Stimulated activated CD4-positive, alpha-beta T cell treated with anti-CD3 and anti-CD28 coated beads, Interleukin-12 subunit alpha, Interleukin-12 subunit beta, amount 100 ng/mL, for 4 hours (primary cell): ENCODE results near the gene DHDDS.
"Not testable (repeated sequence)": the region's sequence is repeated elsewhere in the genome, so short reads cannot be mapped to it uniquely, and the experiment has no call there.

ENCODE experiments used
- DNase-seq: peaks from one replicate; pipeline ENCODE4 v3.0.0-alpha.2; 2020

DHDDS gene

DNA sequence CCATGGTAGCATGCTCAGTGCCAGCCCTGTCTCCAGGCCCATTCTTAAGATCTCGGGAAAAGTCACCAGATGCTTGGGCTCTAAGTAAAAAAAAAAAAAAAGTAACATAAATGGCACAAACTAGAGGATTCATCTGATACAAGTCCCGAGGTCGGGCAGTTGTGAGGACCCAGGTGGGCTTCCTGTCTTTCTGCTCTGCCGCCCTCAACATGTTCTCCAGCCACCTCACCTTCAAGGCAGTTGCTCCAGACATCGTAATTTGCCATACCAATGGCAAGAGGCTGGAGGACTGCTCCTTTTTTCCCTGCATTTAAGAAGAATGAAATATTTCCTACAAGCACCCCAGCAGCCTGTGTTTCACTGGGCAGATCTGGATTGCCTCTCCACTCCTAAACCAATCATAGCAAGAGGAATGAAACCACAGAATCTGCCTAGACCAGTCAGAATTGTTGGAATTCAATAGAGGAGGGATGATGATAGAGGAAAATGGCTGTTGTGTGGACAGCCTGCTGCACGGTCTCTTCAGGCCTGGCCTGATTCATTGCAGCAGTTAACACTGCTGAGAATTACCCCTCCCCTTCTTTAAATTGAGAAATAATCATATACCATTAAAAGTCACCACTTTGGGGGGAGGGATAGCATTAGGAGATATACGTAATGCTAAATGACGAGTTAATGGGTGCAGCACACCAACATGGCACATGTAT is 45.5 kb downstream of the DHDDS start:
- no peak for DNase-seq

DNA sequence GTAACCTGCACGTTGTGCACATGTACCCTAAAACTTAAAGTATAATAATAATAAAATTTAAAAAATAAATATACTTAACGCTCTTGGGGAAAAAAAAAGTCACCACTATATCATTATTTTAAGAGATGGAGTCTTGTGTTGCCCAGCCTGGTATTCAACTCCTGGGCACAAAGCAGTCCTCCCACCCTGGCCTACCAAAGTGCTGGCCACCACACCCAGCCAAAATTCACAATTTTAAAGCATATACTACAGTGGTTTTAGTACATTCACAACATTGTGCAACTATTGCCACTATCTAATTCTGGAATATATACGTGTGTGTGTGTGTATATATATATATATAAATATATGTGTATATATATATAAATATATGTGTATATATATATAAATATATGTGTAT is 46.0 kb downstream of the DHDDS start:
- no peak for DNase-seq

DNA sequence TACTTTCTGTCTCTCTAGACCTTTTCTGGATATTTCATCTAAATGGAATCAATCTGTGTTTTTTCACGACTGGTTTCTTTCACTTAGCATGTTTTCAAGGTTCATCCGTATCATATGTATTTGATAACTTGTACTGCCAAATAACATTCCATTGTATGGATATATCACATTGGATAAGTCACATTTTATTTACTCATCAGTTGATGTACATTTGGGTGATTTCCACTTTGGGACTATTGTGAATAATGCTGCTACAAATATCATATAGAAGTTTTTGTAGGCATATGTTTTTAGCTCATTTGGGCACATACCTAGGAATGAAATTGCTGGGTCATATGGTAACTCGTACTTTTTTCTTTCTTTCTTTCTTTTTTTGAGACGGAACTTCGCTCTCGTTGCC is 46.9 kb downstream of the DHDDS start:
- no peak for DNase-seq

- DNase-seq = no peak
Observed at GRCh38 chr1:26482921-26483320, 50.8 kb downstream of the DHDDS start.

DNA sequence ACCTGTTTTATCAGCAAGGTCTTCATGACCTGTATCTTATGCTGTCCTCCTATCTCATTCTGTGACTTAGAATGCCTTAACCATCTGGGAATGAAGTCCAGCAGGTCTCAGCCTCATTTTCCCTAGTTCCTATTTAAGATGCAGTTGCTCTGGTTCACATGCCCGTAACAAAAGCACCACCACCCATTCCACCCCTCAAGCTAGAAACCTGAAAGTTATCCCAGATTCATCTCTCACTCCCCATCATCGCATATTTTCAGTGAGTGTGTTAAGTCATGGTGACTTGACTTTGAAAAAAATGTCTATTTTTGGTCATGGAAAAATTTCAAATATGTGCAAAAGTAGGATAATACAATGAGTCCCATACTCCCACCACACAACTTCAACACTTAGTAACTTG is 51.9 kb downstream of the DHDDS start:
- DNase-seq = no peak

DNA sequence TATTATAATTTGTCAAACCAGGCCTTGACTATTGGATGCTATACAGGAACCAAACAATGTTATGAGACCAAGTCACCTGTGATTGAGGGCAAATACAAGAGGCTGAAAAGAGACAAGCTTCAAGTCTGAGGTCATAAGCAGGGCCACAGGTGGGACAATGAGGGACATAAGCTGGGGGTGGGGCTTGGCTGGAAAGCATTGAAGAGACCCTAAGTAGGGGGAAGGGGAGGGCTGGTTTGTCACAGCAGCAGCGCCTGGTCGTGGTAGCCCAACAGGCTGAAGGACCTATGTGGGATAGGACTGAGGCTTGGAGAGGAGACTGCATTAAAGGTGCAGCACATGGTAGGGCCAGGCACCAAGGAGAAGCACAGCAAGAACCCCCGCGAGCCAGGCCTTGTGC is 58.0 kb downstream of the DHDDS start:
- no peak for DNase-seq

GRCh38 chr1:26493267-26493666 is 61.1 kb downstream of the DHDDS start:
- no peak for DNase-seq

GRCh38 chr1:26493938-26494337 is 61.8 kb downstream of the DHDDS start:
- no peak for DNase-seq

GRCh38 chr1:26496861-26497260 is 64.7 kb downstream of the DHDDS start:
- no peak for DNase-seq

GRCh38 chr1:26498894-26499293 is 66.8 kb downstream of the DHDDS start:
- DNase-seq = no peak

DNA sequence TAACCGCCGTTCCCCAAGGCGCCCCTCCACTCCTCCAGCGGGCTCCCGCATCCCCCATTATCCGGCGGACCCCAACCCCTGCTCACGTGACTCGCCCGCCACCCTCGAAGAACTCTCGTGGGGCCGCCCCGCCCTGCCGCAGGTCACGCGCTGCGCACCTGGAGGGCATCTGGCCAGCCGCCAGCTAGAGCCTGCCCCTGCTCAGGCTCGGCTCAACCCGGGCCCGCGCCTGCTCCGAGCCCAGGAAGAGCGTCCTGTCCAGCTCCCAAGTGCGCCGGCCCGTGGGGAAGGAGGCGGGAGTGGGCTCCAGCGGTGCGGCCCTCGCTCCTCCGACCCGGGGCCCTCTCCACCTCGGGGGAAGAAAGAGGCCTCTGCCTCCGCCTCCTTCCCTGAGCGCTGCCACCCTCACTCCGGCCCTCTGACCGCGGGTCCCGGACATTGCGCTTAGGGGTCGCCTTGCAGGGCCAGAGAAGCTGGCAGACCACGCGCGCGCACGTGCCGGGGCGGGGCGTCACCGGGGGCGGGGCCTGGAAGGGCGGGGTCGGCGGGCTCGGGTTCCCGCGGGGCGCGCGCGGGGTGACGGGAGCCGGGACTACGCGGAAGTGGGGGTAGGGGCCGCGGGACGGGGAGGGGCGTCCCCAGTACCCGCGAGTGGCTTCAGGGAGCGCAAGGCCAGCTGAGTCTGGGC is 68.5 kb downstream of the DHDDS start:
- peak; percentile 97 for DNase-seq

DNA sequence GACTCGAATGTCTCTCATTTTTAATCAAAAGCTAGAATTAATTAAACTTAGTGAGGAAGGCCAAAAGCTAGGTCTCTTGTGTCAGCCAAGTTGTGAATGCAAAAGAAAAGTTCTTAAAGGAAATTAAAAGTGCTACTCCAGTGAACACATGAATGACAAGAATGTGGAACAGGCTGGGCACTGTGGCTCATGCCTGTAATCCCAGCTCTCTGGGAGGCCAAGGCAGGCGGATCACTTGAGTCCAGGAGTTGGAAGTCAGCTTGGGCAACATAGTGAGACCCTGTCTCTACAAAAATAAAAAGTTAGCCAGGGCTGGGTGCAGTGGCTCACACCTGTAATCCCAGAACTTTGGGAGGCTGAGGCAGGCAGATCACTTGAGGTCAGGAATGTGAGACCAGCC is 78.6 kb downstream of the DHDDS start:
- DNase-seq = not testable (repeated sequence)

DNA sequence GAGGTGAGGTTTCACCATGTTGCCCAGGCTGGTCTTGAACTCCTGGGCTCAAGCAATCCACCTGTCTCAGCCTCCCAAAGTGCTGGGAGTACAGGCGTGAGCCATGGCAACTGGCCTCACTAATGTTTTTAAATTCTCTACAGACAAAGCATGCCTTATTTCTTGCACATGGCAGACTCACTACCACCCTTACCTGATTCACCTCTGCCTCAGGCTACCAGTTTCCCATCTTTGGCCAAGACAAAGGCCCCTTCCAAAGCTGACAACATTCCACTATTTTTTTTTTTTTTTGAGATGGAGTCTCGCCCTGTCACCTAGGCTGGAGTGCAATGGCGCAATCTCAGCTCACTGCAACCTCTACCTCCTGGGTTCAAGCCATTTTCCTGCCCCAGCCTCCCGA is 83.7 kb downstream of the DHDDS start:
- not testable (repeated sequence) for DNase-seq

DNA sequence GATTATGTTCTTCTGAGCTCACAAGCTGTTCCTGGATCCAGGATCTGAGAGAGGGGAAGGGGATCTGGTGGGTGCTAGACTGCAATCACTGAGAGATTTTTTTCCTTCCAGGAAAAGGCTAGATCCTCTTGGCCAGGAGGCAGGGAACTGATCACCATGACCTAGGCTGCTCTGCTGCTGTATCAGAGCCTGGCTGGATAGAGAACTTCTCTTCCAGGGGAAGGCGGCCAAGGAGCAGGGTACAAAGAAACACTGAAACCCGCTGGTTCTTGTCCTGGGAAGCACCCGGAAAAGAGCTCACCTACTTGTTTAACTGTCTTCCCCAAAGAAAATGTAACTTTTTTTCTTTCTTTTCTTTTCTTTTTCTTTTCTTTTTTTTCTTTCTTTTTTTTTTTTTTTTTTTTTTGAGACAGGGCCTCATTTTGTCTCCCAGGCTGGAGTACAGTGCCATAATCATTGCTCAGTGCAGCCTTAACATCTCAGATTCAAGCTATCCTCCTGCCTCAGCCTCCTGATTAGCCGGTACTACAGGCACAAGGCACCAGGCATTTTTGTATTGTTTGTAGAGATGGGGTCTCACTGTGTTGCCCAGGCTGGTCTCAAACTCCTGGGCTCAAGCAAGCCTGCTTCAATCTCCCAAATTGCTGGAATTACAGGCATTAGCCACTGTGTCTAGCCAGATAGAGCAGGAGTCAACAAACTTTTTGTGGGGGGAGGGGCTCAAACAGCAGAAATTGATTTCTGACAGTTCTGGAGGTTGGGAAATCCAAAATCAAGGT is 85.1 kb downstream of the DHDDS start:
- DNase-seq = no peak

GRCh38 chr1:26517766-26518049 is 85.6 kb downstream of the DHDDS start:
- DNase-seq = no peak

DNA sequence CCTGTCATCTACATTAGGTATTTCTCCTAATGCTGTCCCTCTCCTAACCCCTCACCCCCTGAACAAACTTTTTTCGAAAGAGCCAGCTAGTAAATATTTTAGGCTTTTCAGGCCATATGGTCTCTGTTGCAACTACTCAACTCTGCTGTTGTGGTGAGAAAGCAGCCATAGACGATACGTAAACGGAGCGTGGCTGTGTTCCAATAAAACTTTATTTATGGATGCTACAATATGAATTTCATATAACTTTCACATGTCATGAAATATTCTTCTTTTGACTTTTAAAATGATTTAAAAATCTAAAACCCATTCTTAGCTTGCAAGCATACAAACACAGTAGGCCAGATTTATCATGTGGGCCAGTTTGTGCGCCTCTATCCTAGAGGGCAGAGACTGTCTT is 86.2 kb downstream of the DHDDS start:
- DNase-seq = no peak

DNA sequence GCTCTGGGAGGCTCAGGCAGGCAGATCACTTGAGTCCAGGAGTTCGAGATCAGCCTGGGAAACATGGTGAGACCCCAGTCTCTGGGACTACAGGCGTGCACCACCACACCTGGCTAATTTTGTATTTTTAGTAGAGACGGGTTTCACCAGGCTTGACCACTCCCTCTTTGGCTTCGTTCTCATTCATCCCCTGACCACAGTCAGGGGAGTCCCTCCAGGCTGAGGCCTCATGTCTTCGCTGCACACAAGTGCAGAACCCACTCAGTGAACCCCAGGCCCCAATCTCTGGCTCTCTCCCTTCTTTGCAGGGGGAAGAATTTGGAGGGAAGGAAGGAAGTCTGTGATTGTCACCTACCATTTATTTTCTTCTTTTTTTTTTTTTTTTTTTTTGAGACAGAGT is 88.2 kb downstream of the DHDDS start:
- DNase-seq = no peak
